Measurements from ENCODE around the gene P2RX2.

P2RX2 gene

DNA sequence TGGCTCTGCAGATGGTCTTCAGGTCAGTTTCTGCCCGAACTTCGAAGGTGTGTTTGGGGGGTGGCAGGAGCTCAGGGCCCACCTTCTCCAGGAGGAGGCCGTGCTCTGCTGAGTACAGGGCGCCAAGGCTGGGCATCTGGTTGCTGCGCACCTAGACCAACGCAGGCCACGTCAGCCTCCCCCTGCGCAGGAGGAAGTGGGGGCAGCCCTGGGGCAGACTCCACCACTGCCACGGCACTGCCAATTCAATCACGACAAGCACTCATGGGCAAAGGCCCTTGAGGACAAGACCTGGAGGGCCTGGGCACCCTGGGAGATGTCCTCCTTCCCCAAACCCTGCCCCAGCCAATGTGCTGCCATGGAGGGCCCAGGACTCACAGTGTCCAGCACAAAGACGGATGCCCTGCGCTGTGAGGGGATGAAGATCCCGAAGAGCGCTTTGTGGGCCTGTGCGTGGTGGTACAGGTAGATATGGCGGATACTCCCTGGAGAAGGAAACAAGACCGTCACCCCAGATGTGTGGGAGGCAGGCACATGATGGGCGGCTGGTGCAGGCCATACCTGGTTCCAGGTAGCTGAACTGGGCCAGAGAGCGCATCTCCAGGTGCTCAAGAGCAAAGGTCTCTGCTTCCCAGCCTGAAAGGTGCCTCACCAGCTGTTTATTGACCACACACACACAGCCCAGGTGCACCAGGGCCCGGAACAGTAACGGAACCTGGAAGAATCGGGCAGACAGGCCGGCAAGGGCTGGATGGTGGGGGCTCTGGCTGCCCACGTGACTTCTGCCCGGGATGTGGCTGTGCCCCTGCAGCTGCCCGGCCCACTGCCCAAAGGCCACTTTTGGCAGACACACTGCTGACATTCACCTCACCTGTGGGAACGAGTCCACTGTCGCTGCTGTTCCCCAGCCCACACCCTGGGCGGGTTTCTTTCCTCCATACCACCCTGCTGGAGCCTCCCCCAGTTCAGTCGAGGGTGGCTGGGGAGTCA lies 24.6 kb downstream of the P2RX2 start:
- TF ChIP-seq, protein P1, sequence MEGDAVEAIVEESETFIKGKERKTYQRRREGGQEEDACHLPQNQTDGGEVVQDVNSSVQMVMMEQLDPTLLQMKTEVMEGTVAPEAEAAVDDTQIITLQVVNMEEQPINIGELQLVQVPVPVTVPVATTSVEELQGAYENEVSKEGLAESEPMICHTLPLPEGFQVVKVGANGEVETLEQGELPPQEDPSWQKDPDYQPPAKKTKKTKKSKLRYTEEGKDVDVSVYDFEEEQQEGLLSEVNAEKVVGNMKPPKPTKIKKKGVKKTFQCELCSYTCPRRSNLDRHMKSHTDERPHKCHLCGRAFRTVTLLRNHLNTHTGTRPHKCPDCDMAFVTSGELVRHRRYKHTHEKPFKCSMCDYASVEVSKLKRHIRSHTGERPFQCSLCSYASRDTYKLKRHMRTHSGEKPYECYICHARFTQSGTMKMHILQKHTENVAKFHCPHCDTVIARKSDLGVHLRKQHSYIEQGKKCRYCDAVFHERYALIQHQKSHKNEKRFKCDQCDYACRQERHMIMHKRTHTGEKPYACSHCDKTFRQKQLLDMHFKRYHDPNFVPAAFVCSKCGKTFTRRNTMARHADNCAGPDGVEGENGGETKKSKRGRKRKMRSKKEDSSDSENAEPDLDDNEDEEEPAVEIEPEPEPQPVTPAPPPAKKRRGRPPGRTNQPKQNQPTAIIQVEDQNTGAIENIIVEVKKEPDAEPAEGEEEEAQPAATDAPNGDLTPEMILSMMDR (IDR thresholded peaks at IDR 0.05; ENCODE audit: low read depth, low read length) = no peak
- no peak overlapping the region for H3K4me3 ChIP-seq (ENCODE audit: low read depth, low read length)

DNA sequence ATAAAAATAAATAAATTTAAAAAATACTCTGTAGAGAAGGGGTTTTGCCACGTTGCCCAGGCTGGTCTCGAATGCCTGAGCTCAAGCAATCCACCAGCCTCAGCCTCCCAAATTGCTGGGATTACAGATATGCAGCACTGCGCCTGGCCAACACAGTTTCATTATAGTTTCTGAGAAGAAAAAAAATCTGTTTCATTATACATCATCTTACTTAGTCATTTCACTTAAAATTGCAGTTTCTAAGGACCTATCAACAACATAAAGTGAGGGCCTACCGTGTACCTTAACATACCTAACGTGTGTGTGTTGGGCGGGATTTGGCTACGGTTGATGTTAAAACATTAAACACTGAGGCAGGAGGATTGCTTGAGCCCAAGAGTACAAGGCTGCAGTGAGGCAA lies 28.3 kb downstream of the P2RX2 start:
- TF ChIP-seq, protein P1 (IDR thresholded peaks at IDR 0.05; ENCODE audit: low read depth, low read length) = no peak
- H3K4me3 ChIP-seq (ENCODE audit: low read depth, low read length) = no peak overlapping the region

DNA sequence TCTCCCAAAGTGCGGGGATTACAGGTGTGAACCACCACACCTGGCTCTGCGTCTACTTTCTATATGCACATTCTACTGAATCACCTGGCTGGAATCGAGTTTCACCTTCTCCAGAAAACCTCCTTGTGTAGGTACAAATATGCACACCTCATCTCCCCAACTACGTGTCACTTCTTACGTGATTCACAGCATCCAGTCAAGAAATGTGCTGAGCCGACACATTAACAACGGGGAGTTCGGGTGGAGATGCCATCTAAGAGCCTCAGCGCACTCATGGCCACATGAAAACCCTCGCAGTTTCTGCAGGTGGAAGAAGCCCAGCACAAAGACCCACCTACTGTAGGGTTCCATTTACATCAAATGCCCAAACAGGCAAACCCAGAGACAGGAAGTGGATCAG lies 29.3 kb downstream of the P2RX2 start:
- TF ChIP-seq, protein P1 (IDR thresholded peaks at IDR 0.05; ENCODE audit: low read depth, low read length) = no peak
- H3K4me3 ChIP-seq (ENCODE audit: low read depth, low read length) = no peak overlapping the region

DNA sequence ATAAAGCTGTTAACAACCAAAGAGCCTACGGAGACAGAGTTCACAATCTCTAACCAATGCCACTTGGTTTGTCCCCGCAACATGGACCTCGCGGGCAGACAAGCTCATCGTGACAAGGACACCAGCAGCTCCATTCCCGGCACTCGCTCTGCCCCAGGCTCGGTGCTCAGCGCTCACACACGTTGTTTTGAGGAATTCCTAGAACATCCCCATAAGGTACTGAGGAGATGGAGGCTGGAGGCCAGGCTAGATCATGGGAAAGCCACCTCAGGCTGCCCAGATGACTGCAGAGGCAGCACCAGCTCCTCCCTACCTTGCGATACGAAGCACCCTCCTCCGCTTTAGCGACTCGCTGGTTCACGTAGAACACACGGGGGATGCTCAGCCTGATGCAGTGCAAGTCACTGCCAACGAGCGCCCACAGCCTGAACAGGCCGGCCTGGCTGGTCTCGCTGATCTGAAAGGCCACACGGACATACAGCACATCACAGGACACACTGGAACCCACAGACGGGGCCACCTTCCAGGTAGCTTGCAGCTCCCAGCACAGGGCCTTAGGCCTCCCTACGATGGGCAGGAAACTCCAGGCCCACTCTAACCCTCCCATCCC lies 30.1 kb downstream of the P2RX2 start:
- no peak overlapping the region for H3K4me3 ChIP-seq (ENCODE audit: low read depth, low read length)
- TF ChIP-seq, protein P1 (IDR thresholded peaks at IDR 0.05; ENCODE audit: low read depth, low read length) = no peak

DNA sequence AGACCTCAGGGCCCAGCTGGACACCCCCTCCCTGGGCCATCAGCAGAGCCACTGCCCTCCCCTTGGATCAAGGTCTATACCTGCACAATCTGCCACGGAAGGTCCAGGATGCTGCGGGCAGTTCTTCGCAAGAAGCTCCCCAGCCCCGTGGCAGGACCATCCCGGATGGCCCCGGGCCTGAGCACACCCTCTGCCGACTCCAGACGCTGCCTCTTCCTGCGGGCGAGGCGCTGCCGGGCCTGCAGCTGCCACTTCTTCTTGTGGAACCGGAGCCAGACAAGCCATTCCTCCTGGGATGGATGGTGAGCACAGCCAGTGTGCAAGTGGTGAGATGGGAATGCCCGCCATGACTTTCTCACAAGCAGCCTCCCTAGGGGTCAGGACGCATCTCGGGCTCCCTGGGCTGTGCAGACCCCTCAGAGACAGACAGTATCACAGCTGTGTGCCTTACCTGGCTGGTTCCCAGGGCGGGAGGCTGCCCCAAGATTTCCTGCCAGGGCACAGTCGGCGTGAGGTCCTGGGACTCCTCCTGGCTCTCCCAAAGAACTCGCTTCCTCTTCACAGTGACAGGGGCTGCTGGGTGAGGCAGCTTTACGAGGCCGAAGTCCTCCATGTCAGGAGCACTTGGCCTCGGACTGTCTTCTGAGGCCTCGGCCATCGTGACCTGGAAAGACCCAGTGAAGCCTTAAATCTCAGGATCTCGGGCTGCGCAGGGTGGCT lies 30.8 kb downstream of the P2RX2 start:
- TF ChIP-seq, protein P1 (IDR thresholded peaks at IDR 0.05; ENCODE audit: low read depth, low read length) = no peak
- no peak overlapping the region for H3K4me3 ChIP-seq (ENCODE audit: low read depth, low read length)

DNA sequence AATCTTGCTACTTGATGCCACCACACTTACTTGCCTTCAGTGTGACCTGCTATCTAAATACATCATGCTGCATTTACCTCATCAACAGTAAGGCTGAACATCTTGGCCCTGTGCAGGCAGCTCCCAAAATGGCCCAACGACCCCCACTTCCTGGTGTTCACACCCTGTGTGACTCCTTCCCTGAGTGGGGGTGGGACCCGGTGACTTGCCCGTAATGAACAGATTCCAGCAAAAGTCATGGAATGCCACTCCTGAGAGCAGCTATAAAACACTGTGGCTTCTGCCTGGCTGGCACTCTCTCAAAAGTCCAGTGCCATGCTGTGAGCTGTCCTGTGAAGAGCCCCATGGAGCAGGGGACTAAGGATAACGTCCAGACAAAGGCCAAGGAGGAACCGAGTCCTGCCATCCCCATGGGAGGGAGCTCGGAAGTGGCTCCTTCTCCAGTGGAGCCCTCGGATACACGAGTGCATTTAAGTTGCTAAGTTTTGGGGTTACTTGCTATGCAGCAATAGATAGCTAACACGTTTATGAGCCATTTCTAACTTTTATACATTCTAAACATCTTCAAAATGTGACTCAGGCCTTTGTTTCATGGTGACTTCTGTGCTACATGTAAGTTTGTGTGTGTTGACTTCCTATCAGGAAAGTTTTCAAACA lies 33.0 kb downstream of the P2RX2 start:
- TF ChIP-seq, protein P1 (IDR thresholded peaks at IDR 0.05; ENCODE audit: low read depth, low read length) = no peak
- H3K4me3 ChIP-seq (ENCODE audit: low read depth, low read length) = no peak overlapping the region
